Epithelial cell of proximal tubule (primary cell): ENCODE measurements around the gene C16orf92. TPM values are rescaled to one million over a fixed set of nuclear protein-coding genes. Genes with fewer than 3 reads are reported as not detected.
"Not testable (repeated sequence)": the region's sequence is repeated elsewhere in the genome, so short reads cannot be mapped to it uniquely, and the experiment has no call there.

Experiments
- DNase-seq: peaks from one replicate; pipeline ENCODE4 v3.0.0-alpha.2; 2011; ENCODE audit warnings: low read depth
- H3K4me3 ChIP-seq: 2 replicates; pipeline ENCODE4 v1.5.1; 2011; ENCODE audit warnings: low read depth, mild to moderate bottlenecking, low read length
- total RNA-seq: library from RNA; depleted of rRNA; stranded (reverse); fragments of >200 nt; gene quantifications from 2 replicates; pipeline ENCODE4 v1.2.3, GENCODE V29; 2015
- TF ChIP-seq, protein P1 (sequence below): conservative IDR thresholded peaks from 2 replicates; pipeline ENCODE4 v1.5.1; 2012; ENCODE audit warnings: low read depth, mild to moderate bottlenecking, low read length

The C16orf92 gene
- total RNA-seq, 1 donor from 2014 or later = not detected

DNA sequence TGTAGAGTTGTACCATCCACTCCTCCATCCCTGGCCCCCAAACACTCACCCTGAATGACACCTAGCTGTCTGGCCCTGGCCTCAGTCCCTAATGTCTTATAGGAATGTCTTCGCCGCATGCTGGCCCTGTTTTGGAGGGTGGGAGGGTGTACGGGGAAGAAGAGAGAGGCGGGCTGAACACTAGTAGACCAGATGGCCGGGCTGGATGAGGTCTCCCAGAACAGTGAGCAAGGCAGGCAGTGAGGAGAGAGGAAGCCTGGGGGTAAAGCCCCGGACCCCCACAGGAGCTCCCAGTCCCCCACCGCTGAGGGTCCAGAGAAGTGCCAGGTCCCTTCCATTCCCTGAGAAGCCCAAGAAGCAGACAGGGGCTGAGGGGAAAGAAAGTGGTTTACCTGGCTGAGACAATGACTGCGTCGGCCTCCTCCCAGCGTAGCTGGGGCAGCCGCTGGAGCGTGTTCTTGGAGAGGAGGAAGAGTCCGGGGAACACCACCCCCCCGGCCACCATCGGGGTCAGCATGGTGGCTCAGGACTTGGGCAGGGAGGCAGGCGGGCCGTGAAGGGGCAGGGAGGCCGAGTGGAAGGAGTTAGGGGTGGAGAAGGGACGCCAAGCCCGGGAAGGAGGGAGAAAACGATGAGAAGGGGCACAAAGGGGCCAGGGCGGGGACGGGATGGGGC lies 7.2 kb downstream of the C16orf92 start:
- no peak overlapping the region for H3K4me3 ChIP-seq
- TF ChIP-seq, protein P1, sequence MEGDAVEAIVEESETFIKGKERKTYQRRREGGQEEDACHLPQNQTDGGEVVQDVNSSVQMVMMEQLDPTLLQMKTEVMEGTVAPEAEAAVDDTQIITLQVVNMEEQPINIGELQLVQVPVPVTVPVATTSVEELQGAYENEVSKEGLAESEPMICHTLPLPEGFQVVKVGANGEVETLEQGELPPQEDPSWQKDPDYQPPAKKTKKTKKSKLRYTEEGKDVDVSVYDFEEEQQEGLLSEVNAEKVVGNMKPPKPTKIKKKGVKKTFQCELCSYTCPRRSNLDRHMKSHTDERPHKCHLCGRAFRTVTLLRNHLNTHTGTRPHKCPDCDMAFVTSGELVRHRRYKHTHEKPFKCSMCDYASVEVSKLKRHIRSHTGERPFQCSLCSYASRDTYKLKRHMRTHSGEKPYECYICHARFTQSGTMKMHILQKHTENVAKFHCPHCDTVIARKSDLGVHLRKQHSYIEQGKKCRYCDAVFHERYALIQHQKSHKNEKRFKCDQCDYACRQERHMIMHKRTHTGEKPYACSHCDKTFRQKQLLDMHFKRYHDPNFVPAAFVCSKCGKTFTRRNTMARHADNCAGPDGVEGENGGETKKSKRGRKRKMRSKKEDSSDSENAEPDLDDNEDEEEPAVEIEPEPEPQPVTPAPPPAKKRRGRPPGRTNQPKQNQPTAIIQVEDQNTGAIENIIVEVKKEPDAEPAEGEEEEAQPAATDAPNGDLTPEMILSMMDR = no peak
- no peak for DNase-seq

DNA sequence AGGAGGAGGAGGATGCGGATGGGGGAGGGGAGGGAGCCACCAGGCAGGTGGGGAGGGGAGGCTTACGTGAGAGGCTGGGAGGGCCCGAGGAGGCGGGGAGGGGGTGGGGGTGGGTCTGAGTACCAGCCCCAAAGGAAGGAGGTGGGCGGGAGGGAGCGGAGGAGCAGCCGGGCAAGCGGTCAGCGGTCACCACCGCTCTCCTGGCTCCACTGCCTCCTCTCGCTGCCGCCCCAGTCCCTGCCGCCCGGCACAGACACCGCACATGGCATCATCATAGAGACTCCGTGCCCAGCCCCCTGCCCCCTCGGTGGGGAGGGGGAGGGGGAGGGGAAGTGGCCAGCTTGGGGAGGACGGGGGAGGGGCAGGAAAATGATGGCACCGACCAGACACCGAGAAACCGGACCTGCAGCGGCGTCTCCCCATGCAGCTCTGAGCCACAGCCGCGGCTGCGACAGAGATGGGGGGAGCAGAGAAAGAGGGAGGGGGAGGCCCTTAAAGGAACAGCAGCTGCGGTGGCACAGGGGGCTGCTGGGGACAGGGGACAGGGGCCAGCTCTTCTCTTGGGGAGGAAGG lies 7.9 kb downstream of the C16orf92 start, which contains the start of gene TLCD3B:
TSS of gene TLCD3B (minus strand) at position 431 of the 573 bp plus-strand sequence. CDS start 744 bp downstream, outside the sequence.
- no peak within 1 kb of the TSS for H3K4me3 ChIP-seq
- TF ChIP-seq, protein P1 = no peak
- no peak for DNase-seq

DNA sequence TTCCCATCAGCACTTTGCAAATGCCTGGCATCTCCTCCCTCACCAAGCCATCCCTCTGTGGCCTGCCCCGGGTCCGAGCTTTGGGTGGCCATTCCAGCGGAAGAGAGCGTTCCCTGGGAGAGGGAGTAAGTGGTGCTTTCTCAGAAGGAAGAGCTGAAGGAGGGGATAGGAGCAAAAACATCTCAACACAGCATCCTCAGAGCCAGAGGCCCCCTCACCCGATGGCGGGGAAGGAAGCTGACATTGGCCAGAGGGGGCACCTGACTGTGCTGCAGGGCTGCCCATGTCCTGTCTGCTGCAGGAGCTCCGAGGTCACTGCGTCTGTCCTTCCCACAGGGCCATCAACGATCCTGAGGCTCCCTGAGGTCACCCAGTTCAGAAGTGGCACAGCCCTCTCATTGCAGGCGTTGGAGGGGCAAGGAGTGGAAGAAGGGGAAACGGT lies 8.5 kb downstream of the C16orf92 start:
- H3K4me3 ChIP-seq = no peak overlapping the region
- no peak for DNase-seq
- TF ChIP-seq, protein P1 = no peak

DNA sequence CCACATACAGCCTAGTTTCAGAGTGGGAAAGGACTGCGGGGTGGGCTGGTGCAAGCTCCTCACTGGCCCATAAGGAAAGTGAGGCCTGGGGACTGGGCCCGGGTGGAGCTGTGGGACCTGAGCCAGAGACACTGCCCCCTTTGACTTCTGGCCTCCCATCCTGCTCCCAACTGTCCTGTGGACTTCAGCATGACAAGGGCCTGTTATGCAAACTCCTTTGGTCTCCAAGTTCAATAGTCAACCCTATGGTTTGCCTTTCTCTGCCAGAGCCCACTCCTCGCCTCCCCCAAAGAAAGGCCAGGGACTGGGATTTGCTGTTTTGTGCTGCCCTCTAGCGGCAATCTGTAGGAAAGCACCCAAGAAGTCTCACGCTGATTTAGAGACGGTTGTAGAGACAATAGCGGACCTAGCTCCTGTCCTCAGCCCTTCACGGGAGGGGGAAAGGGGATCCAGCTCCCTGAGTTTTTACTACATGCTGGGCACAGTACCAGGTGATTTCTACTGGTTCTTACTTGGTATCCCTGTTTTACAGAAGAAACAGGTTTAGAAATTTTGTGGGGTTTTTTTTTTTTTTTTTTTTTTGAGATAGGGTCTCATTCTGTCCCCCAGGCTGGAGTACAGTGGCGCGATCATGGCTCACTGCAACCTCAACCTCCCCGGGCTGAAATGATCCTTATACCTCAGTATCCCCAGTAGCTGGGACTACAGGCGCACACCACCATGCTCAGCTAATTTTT lies 9.3 kb downstream of the C16orf92 start:
- no peak for DNase-seq
- TF ChIP-seq, protein P1 = peak; percentile 91
- H3K4me3 ChIP-seq = no peak overlapping the region

DNA sequence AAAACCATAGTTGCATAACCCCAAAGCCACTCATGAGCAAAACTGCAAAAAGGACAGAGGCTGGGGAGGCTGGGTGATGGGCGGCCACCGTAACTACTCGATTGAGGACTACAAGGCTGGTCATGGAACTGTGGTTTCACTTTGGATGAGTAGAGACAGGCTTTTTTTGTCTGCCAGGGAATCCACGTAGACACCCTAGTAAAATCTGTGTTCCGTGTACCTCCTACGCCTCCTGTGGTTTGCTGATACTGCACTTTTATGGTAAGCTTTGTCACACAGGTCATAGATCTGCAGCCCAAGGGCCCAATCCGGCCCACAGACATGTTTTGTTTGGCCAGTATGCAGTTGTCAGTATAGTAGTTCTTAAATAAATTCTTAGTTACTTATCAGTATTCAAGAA lies 10.3 kb downstream of the C16orf92 start:
- TF ChIP-seq, protein P1 = no peak
- no peak for DNase-seq
- H3K4me3 ChIP-seq = no peak overlapping the region

DNA sequence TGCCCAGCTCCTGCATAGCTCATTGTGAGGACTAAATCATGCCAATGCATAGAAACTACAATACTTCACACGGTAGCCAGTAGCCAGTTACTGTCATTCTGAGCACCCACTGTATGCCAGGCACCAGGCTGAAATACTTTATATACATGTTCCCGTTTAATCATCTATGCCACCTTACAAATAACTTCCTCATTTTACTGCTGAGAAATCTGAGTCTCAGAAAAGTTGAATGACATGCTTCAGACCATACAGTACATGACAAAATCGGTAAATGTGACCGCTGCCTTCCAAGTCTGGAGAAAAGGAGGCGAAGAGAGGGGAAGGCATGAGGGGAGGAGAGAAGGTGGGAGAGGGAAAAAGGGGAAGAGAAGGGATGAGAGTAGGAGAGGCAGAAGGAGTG lies 17.2 kb downstream of the C16orf92 start:
- TF ChIP-seq, protein P1 = no peak
- no peak for DNase-seq
- H3K4me3 ChIP-seq = no peak overlapping the region

DNA sequence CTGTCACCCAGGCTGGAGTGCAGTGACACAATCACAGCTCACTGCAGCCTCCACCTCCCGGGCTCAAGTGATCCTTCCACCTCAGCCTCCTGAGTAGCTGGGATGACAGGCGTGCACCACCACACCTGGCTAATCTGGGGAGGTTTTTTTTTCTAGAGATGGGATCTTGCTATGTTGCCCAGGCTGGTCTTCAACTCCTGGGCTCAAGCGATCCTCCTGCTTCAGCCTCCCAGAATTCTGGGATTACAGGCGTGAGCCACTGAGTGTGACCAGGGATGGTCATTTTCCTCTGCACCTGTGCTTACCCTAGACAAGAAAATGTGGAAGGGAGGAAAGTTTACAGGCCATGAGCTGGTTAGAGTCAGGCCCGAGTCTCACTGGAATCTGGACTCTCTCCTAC lies 17.7 kb downstream of the C16orf92 start:
- DNase-seq, H3K4me3 ChIP-seq: not testable (repeated sequence)
